WTC11 (cell line): ENCODE results near the gene CABCOCO1.

Experiments
- CTCF ChIP-seq: fragments of 200-600 bp; IDR thresholded peaks from 2 replicates; pipeline ENCODE4 v1.8.0; 2022; ENCODE audit warnings: antibody characterized with exemption
- ETV6 ChIP-seq: sonication (generic); formaldehyde crosslinking; IDR thresholded peaks from 2 replicates; pipeline ENCODE4 v1.8.1; 2022; ENCODE audit warnings: mild to moderate bottlenecking, missing genetic modification reagents
- HMGXB4 ChIP-seq: sonication (generic); formaldehyde crosslinking; IDR thresholded peaks from 2 replicates; pipeline ENCODE4 v1.8.1; 2023; ENCODE audit warnings: mild to moderate bottlenecking, moderate library complexity, missing genetic modification reagents
- NR3C1 ChIP-seq: sonication (generic); formaldehyde crosslinking; conservative IDR thresholded peaks from 2 replicates; pipeline ENCODE4 v1.8.1; 2023; ENCODE audit warnings: low read depth, mild to moderate bottlenecking, missing genetic modification reagents
- ZNF138 ChIP-seq: sonication (generic); formaldehyde crosslinking; conservative IDR thresholded peaks from 2 replicates; pipeline ENCODE4 v1.8.1; 2022; ENCODE audit warnings: mild to moderate bottlenecking, moderate library complexity, missing genetic modification reagents
- TF ChIP-seq, protein P1 (sequence below): sonication (generic); formaldehyde crosslinking; IDR thresholded peaks from 2 replicates; pipeline ENCODE4 v1.8.1; 2022; ENCODE audit warnings: missing genetic modification reagents, borderline replicate concordance
- TF ChIP-seq, protein P2 (sequence below): sonication (generic); formaldehyde crosslinking; IDR thresholded peaks from 2 replicates; pipeline ENCODE4 v1.8.1; 2023; ENCODE audit warnings: mild to moderate bottlenecking, missing genetic modification reagents

- TF ChIP-seq ETV6 (CRISPR knock-in tag) (no peak), HMGXB4 (CRISPR knock-in tag) (no peak), ZNF138 (no peak), CTCF (no peak), NR3C1 (no peak)
- TF ChIP-seq, protein P1, sequence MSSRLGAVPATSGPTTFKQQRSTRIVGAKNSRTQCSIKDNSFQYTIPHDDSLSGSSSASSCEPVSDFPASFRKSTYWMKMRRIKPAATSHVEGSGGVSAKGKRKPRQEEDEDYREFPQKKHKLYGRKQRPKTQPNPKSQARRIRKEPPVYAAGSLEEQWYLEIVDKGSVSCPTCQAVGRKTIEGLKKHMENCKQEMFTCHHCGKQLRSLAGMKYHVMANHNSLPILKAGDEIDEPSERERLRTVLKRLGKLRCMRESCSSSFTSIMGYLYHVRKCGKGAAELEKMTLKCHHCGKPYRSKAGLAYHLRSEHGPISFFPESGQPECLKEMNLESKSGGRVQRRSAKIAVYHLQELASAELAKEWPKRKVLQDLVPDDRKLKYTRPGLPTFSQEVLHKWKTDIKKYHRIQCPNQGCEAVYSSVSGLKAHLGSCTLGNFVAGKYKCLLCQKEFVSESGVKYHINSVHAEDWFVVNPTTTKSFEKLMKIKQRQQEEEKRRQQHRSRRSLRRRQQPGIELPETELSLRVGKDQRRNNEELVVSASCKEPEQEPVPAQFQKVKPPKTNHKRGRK (CRISPR knock-in tag), result no peak
- TF ChIP-seq, protein P2, sequence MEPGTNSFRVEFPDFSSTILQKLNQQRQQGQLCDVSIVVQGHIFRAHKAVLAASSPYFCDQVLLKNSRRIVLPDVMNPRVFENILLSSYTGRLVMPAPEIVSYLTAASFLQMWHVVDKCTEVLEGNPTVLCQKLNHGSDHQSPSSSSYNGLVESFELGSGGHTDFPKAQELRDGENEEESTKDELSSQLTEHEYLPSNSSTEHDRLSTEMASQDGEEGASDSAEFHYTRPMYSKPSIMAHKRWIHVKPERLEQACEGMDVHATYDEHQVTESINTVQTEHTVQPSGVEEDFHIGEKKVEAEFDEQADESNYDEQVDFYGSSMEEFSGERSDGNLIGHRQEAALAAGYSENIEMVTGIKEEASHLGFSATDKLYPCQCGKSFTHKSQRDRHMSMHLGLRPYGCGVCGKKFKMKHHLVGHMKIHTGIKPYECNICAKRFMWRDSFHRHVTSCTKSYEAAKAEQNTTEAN (CRISPR knock-in tag), result no peak
These were observed 131.3 kb downstream of the CABCOCO1 start for GRCh38 chr10:61793760-61794703.
